GM23248 (cell line): Measurements from ENCODE around the gene CRY1. TPM values are rescaled to one million over a fixed set of nuclear protein-coding genes. Genes with fewer than 3 reads are reported as not detected.

ENCODE experiments used
- DNase-seq: peaks from one replicate; pipeline ENCODE4 v3.0.0-alpha.2; 2015
- H2AFZ ChIP-seq: fragments of 200-600 bp; sonication (generic); 2 replicates; pipeline ENCODE4 v1.6.1; 2016; ENCODE audit warnings: antibody characterized with exemption
- H3F3A ChIP-seq: fragments of 200-600 bp; sonication (generic); 2 replicates; pipeline ENCODE4 v1.6.1; 2016; ENCODE audit warnings: mild to moderate bottlenecking, antibody characterized with exemption, mixed run types; ENCODE audit not compliant: insufficient read depth
- H3K27ac ChIP-seq: fragments of 200-600 bp; sonication (generic); 2 replicates; pipeline ENCODE4 v1.5.1; 2016; ENCODE audit warnings: mild to moderate bottlenecking
- H3K27me3 ChIP-seq: fragments of 200-600 bp; sonication (generic); replicated peaks from 2 replicates; pipeline ENCODE4 v1.6.1; 2016; ENCODE audit warnings: mild to moderate bottlenecking; ENCODE audit not compliant: insufficient read depth
- H3K36me3 ChIP-seq: fragments of 200-600 bp; sonication (generic); 2 replicates; pipeline ENCODE4 v1.6.1; 2016; ENCODE audit warnings: low read depth, mild to moderate bottlenecking
- H3K4me1 ChIP-seq: fragments of 200-600 bp; sonication (generic); 2 replicates; pipeline ENCODE4 v1.6.1; 2016; ENCODE audit warnings: mild to moderate bottlenecking; ENCODE audit not compliant: insufficient read depth
- H3K4me2 ChIP-seq: fragments of 200-600 bp; sonication (generic); one replicate; pipeline ENCODE4 v1.6.1; 2016; ENCODE audit warnings: mild to moderate bottlenecking; ENCODE audit not compliant: unreplicated experiment
- H3K4me3 ChIP-seq: fragments of 200-600 bp; sonication (generic); 2 replicates; pipeline ENCODE4 v1.5.1; 2016; ENCODE audit warnings: mild to moderate bottlenecking
- H3K79me2 ChIP-seq: fragments of 200-600 bp; sonication (generic); 2 replicates; pipeline ENCODE4 v1.6.1; 2016; ENCODE audit warnings: mild to moderate bottlenecking; ENCODE audit not compliant: insufficient read depth
- H3K9ac ChIP-seq: fragments of 200-600 bp; sonication (generic); 2 replicates; pipeline ENCODE4 v1.6.1; 2016; ENCODE audit warnings: mild to moderate bottlenecking
- H3K9me2 ChIP-seq: fragments of 200-600 bp; sonication (generic); 2 replicates; pipeline ENCODE4 v1.6.1; 2016; ENCODE audit warnings: mixed run types, mild to moderate bottlenecking, moderate library complexity; ENCODE audit not compliant: insufficient read depth
- H3K9me3 ChIP-seq: fragments of 200-600 bp; sonication (generic); one replicate; pipeline ENCODE4 v1.6.1; 2017; ENCODE audit warnings: low read depth
- H4K20me1 ChIP-seq: fragments of 200-600 bp; sonication (generic); 2 replicates; pipeline ENCODE4 v1.6.0; 2016; ENCODE audit not compliant: insufficient read depth
- EZH2 ChIP-seq: fragments of 200-600 bp; sonication (generic); IDR thresholded peaks from 2 replicates; pipeline ENCODE4 v1.6.1; 2018; ENCODE audit warnings: antibody characterized with exemption, mild to moderate bottlenecking; ENCODE audit not compliant: insufficient read depth, poor library complexity, severe bottlenecking
- EZH2phosphoT487 ChIP-seq: fragments of 200-600 bp; sonication (generic); IDR thresholded peaks from 2 replicates; pipeline ENCODE4 v1.6.1; 2018; ENCODE audit warnings: antibody characterized with exemption, moderate library complexity, mild to moderate bottlenecking, low read depth; ENCODE audit not compliant: insufficient read depth
- WGBS, 2 experiments: methylation state at CpG; one replicate each; pipeline ENCODE4 v1.1.6; 2015 to 2017; ENCODE audit warnings: low lambda C conversion rate in 2 of 2, low coverage in 1 of 2; ENCODE audit errors: missing lambda C conversion rate in 2 of 2; 5-methylcytosine and 5-hydroxymethylcytosine counted together
- in situ Hi-C: fragments of 300-500 bp; cut with MboI; formaldehyde crosslinking; loops from 2 replicates; pipeline ENCODE4 v1.15.0; 2020
- polyA plus RNA-seq: library from polyadenylated mRNA; unstranded; fragments of >200 nt; fragmentation: Nextera tagmentation; extraction: Ambion mirVana; gene quantifications from 2 replicates; pipeline ENCODE4 v1.2.1, GENCODE V29; 2016
- total RNA-seq: library from RNA; depleted of rRNA; stranded (reverse); fragments of >200 nt; shearing (Covaris generic); gene quantifications from 2 replicates; pipeline ENCODE4 v1.2.3, GENCODE V29; 2014

Gene CRY1
- total and polyA plus RNA-seq, 2 experiments from 2014 or later: 13.6 to 14.8 TPM

GRCh38 chr12:106960443-106960842 is 132.9 kb downstream of the CRY1 start:
- no peak overlapping the region for H3K9ac ChIP-seq
- H3F3A ChIP-seq: peaks cover 26% of the 10 kb centered on the region
- no peaks in the 10 kb centered on the region for H3K27me3 ChIP-seq
- no peak for DNase-seq
- TF ChIP-seq EZH2phosphoT487 (no peak), EZH2 (no peak)
- in situ Hi-C loops: no loop called here
- peaks cover 94% of the 10 kb centered on the region for H3K79me2 ChIP-seq
- peaks cover 22% of the 10 kb centered on the region; the same call in 1 of the 2 replicates for H3K36me3 ChIP-seq
- no peak overlapping the region for H3K27ac ChIP-seq
- no peak overlapping the region for H2AFZ ChIP-seq
- H3K4me2 ChIP-seq: no peak overlapping the region
- H3K9me2 ChIP-seq: no peaks in the 10 kb centered on the region
- WGBS, 2 experiments: 86 to 90% methylated on average over 3 of the region's 3 CpGs
- H4K20me1 ChIP-seq: peaks cover 50% of the 10 kb centered on the region; the same call in 1 of the 2 replicates
- peaks cover 50% of the 10 kb centered on the region for H3K4me1 ChIP-seq
- H3K9me3 ChIP-seq: no peaks in the 10 kb centered on the region
- H3K4me3 ChIP-seq: no peak overlapping the region

GRCh38 chr12:106957583-106957982 is 135.8 kb downstream of the CRY1 start:
- H3K4me2 ChIP-seq: peak overlapping the region; percentile 94
- no peaks in the 10 kb centered on the region for H3K9me3 ChIP-seq
- no peak for DNase-seq
- TF ChIP-seq EZH2 (no peak), EZH2phosphoT487 (no peak)
- peaks cover 35% of the 10 kb centered on the region for H3F3A ChIP-seq
- 0 to 2% methylated on average over 1 of the region's 1 CpG for WGBS, 2 experiments
- no peak overlapping the region for H2AFZ ChIP-seq
- peak overlapping the region; percentile 100 for H3K9ac ChIP-seq
- in situ Hi-C loops: no loop called here
- no peaks in the 10 kb centered on the region for H3K27me3 ChIP-seq
- peaks cover 26% of the 10 kb centered on the region; the same call in 1 of the 2 replicates for H4K20me1 ChIP-seq
- H3K9me2 ChIP-seq: no peaks in the 10 kb centered on the region
- peaks cover 75% of the 10 kb centered on the region for H3K79me2 ChIP-seq
- peak overlapping the region; percentile 99 for H3K27ac ChIP-seq
- H3K36me3 ChIP-seq: peaks cover 12% of the 10 kb centered on the region; the same call in 1 of the 2 replicates
- H3K4me1 ChIP-seq: peaks cover 47% of the 10 kb centered on the region
- peak overlapping the region; percentile 97 for H3K4me3 ChIP-seq

- 1% methylated on average over 18 to 33 of the region's 34 CpGs for WGBS, 2 experiments
- Histone ChIP-seq H3K4me2 (peak overlapping the region; percentile 94), H3K9me2 (no peaks in the 10 kb centered on the region), H3K79me2 (peaks cover 61% of the 10 kb centered on the region), H3K4me3 (peak overlapping the region; percentile 97), H3K27ac (peak overlapping the region; percentile 99), H3K36me3 (0 out of 2 replicates have a peak, but pooled peaks cover 7% of the 10 kb centered on the region), H2AFZ (peak overlapping the region; percentile 18; the same call in 1 of the 2 replicates), H3K4me1 (peaks cover 32% of the 10 kb centered on the region), H3K9me3 (no peaks in the 10 kb centered on the region), H3K9ac (peak overlapping the region; percentile 100), H3F3A (peaks cover 35% of the 10 kb centered on the region), H3K27me3 (no peaks in the 10 kb centered on the region), H4K20me1 (peaks cover 15% of the 10 kb centered on the region; the same call in 1 of the 2 replicates)
- TF ChIP-seq EZH2phosphoT487 (no peak), EZH2 (no peak)
- in situ Hi-C loops: no loop called here
- peak; percentile 87 for DNase-seq
These were observed 137.2 kb downstream of the CRY1 start for GRCh38 chr12:106956048-106956578.

- Histone ChIP-seq H3K36me3 (0 out of 2 replicates have a peak, but pooled peaks cover 7% of the 10 kb centered on the region), H3K9me2 (no peaks in the 10 kb centered on the region), H2AFZ (peak within 1 kb of the TSS; percentile 80), H3K27ac (peak within 1 kb of the TSS; percentile 99), H3K4me3 (peak within 1 kb of the TSS; percentile 97), H3K4me2 (peak within 1 kb of the TSS; percentile 94), H3F3A (peaks cover 35% of the 10 kb centered on the region), H3K27me3 (no peaks in the 10 kb centered on the region), H3K79me2 (peaks cover 55% of the 10 kb centered on the region), H3K9me3 (no peaks in the 10 kb centered on the region), H3K9ac (peak within 1 kb of the TSS; percentile 100), H4K20me1 (peaks cover 15% of the 10 kb centered on the region; the same call in 1 of the 2 replicates), H3K4me1 (peaks cover 28% of the 10 kb centered on the region)
- TF ChIP-seq EZH2phosphoT487: no peak
- TF ChIP-seq EZH2: no peak
- peak; percentile 98 for DNase-seq
- 1% methylated on average over 37 to 65 of the region's 88 CpGs for WGBS, 2 experiments
- in situ Hi-C loops: no loop called here
These were observed 137.8 kb downstream of the CRY1 start, which contains the start of gene TMEM263 for GRCh38 chr12:106955377-106956047. TMEM263 (plus strand) TSS chr12:106955907; CDS start chr12:106967117, 11,210 bp downstream.
